Activated T-cell treated with anti-CD3 and anti-CD28 coated beads, Interleukin-2, amount 50 U/mL, for 72 hours (primary cell): ENCODE results near the gene ARL16. TPM values are rescaled to one million over a fixed set of nuclear protein-coding genes. Genes with fewer than 3 reads are reported as not detected.

Experiments
- ATAC-seq, 2 donors: fragments of 150-1000 bp; cut with Tn5 transposase; replicated peaks in 1 of 2; 2 replicates each; pipeline ENCODE4 v1.10.0; 2021; ENCODE audit warnings: moderate library complexity in 2 of 2, mild to moderate bottlenecking in 1 of 2
- DNase-seq, 2 donors: peaks; one replicate each; pipeline ENCODE4 v3.0.0; 2021 to 2022; ENCODE audit warnings: mixed read lengths in 1 of 2
- H3K27ac Mint-ChIP-seq: one replicate; pipeline ENCODE4 v1.8.0; 2022; ENCODE audit warnings: mild to moderate bottlenecking, moderate library complexity, mixed read lengths
- H3K27me3 Mint-ChIP-seq: one replicate; pipeline ENCODE4 v1.8.0; 2022; ENCODE audit warnings: low read depth, mixed read lengths
- H3K36me3 Mint-ChIP-seq, 2 donors: one replicate each; pipeline ENCODE4 v1.8.0; 2022; ENCODE audit warnings: mixed read lengths in 2 of 2, mild to moderate bottlenecking in 1 of 2; ENCODE audit not compliant: insufficient read depth in 2 of 2
- H3K4me1 Mint-ChIP-seq: one replicate; pipeline ENCODE4 v1.8.0; 2022; ENCODE audit warnings: low read depth, mixed read lengths
- H3K4me3 Mint-ChIP-seq, 2 donors: one replicate each; pipeline ENCODE4 v1.8.0; 2022; ENCODE audit warnings: mild to moderate bottlenecking in 2 of 2, mixed read lengths in 2 of 2, moderate library complexity in 2 of 2
- H3K9me3 Mint-ChIP-seq, 2 donors: one replicate each; pipeline ENCODE4 v1.8.0; 2022; ENCODE audit warnings: mixed read lengths in 2 of 2
- total RNA-seq, 2 donors: library from RNA; stranded (reverse); gene quantifications; one replicate each; pipeline ENCODE4 v1.2.3, GENCODE V29; 2022

The ARL16 gene
- total RNA-seq, 2 donors from 2014 or later: 33.0 to 45.3 TPM

- no peak for DNase-seq
- peak overlapping the region; percentile 18 to 96 for H3K4me3 Mint-ChIP-seq
- no peaks in the 10 kb centered on the region for H3K27me3 Mint-ChIP-seq
- peak overlapping the region; percentile 46 for H3K27ac Mint-ChIP-seq
- no peaks in the 10 kb centered on the region for H3K9me3 Mint-ChIP-seq
- no peak for ATAC-seq
- peaks cover 57% of the 10 kb centered on the region for H3K4me1 Mint-ChIP-seq
- peaks cover 4 to 12% of the 10 kb centered on the region in 2 donors for H3K36me3 Mint-ChIP-seq
Observed at GRCh38 chr17:81664051-81664470, 19.5 kb downstream of the ARL16 start.

GRCh38 chr17:81662002-81662401 lies 21.6 kb downstream of the ARL16 start:
- no peaks in the 10 kb centered on the region for H3K9me3 Mint-ChIP-seq
- no peak for DNase-seq
- no peak overlapping the region for H3K27ac Mint-ChIP-seq
- H3K4me1 Mint-ChIP-seq: peaks cover 38% of the 10 kb centered on the region
- no peak overlapping the region for H3K4me3 Mint-ChIP-seq
- no peak for ATAC-seq
- peaks cover 0 to 5% of the 10 kb centered on the region in 2 donors for H3K36me3 Mint-ChIP-seq
- no peaks in the 10 kb centered on the region for H3K27me3 Mint-ChIP-seq

- H3K4me1 Mint-ChIP-seq: peaks cover 29% of the 10 kb centered on the region
- no peaks in the 10 kb centered on the region for H3K27me3 Mint-ChIP-seq
- H3K27ac Mint-ChIP-seq: no peak overlapping the region
- no peak overlapping the region for H3K4me3 Mint-ChIP-seq
- H3K36me3 Mint-ChIP-seq: peaks cover 0 to 2% of the 10 kb centered on the region in 2 donors
- DNase-seq: no peak
- no peak for ATAC-seq
- H3K9me3 Mint-ChIP-seq: no peaks in the 10 kb centered on the region
Observed at GRCh38 chr17:81660441-81660840, 23.2 kb downstream of the ARL16 start.

- Mint-ChIP-seq H3K4me1 (peaks cover 19% of the 10 kb centered on the region), H3K27ac (no peak overlapping the region), H3K27me3 (no peaks in the 10 kb centered on the region), H3K4me3 (no peak overlapping the region), H3K9me3 (no peaks in the 10 kb centered on the region), H3K36me3 (no peaks in the 10 kb centered on the region)
- DNase-seq: no peak
- no peak for ATAC-seq
Observed at GRCh38 chr17:81659038-81659437, 24.6 kb downstream of the ARL16 start.

- peaks cover 18% of the 10 kb centered on the region for H3K4me1 Mint-ChIP-seq
- DNase-seq (no peak), ATAC-seq (no peak)
- no peak overlapping the region for H3K27ac Mint-ChIP-seq
- no peaks in the 10 kb centered on the region for H3K36me3 Mint-ChIP-seq
- H3K27me3 Mint-ChIP-seq: peaks cover 2% of the 10 kb centered on the region
- no peaks in the 10 kb centered on the region for H3K9me3 Mint-ChIP-seq
- H3K4me3 Mint-ChIP-seq: no peak overlapping the region
Observed at GRCh38 chr17:81656835-81657234, 26.8 kb downstream of the ARL16 start.

GRCh38 chr17:81656118-81656743 lies 27.4 kb downstream of the ARL16 start, which contains the start of gene PDE6G:
Gene PDE6G, minus strand, starts transcription at chr17:81656542. Its CDS starts 3,237 bp downstream, at chr17:81653305.
- Mint-ChIP-seq H3K4me1 (peaks cover 21% of the 10 kb centered on the region), H3K27ac (no peak within 1 kb of the TSS), H3K9me3 (no peaks in the 10 kb centered on the region), H3K4me3 (no peak within 1 kb of the TSS), H3K36me3 (no peaks in the 10 kb centered on the region), H3K27me3 (peaks cover 6% of the 10 kb centered on the region)
- DNase-seq (no peak), ATAC-seq (no peak)

- Mint-ChIP-seq H3K9me3 (no peaks in the 10 kb centered on the region), H3K4me1 (peaks cover 21% of the 10 kb centered on the region), H3K4me3 (no peak overlapping the region), H3K27me3 (peaks cover 6% of the 10 kb centered on the region), H3K36me3 (no peaks in the 10 kb centered on the region), H3K27ac (no peak overlapping the region)
- ATAC-seq: no peak
- no peak for DNase-seq
Observed at GRCh38 chr17:81655378-81656117, 28.0 kb downstream of the ARL16 start.

- H3K4me1 Mint-ChIP-seq: peaks cover 21% of the 10 kb centered on the region
Observed at GRCh38 chr17:81652906-81653771, 30.5 kb downstream of the ARL16 start.

GRCh38 chr17:81651692-81652091 lies 31.9 kb downstream of the ARL16 start:
- Mint-ChIP-seq H3K4me3 (peak overlapping the region in 1 of 2 donors; percentile 34), H3K27ac (no peak overlapping the region), H3K4me1 (peaks cover 21% of the 10 kb centered on the region), H3K9me3 (no peaks in the 10 kb centered on the region), H3K36me3 (no peaks in the 10 kb centered on the region), H3K27me3 (peaks cover 12% of the 10 kb centered on the region)
- DNase-seq: no peak
- no peak for ATAC-seq

More at GRCh38 chr17:81652906-81653771, 30.5 kb downstream of the ARL16 start:
- DNase-seq (peak in 1 of 2 donors; percentile 49), ATAC-seq (peak; percentile 70 to 71)
- no peaks in the 10 kb centered on the region for H3K36me3 Mint-ChIP-seq
- no peak overlapping the region for H3K27ac Mint-ChIP-seq
- peak overlapping the region; percentile 74 to 83 for H3K4me3 Mint-ChIP-seq
- H3K27me3 Mint-ChIP-seq: peaks cover 6% of the 10 kb centered on the region
- H3K9me3 Mint-ChIP-seq: no peaks in the 10 kb centered on the region

GRCh38 chr17:81650951-81651350 lies 32.6 kb downstream of the ARL16 start:
- no peak overlapping the region for H3K27ac Mint-ChIP-seq
- ATAC-seq: no peak

GRCh38 chr17:81648707-81649085 lies 34.9 kb downstream of the ARL16 start:
- Mint-ChIP-seq H3K27ac (no peak overlapping the region), H3K9me3 (no peaks in the 10 kb centered on the region)

More at GRCh38 chr17:81650951-81651350, 32.6 kb downstream of the ARL16 start:
- Mint-ChIP-seq H3K4me3 (no peak overlapping the region), H3K9me3 (no peaks in the 10 kb centered on the region), H3K4me1 (peaks cover 21% of the 10 kb centered on the region), H3K36me3 (no peaks in the 10 kb centered on the region), H3K27me3 (peaks cover 12% of the 10 kb centered on the region)
- DNase-seq: no peak

GRCh38 chr17:81648013-81648706 lies 35.4 kb downstream of the ARL16 start:
- Mint-ChIP-seq H3K27me3 (peaks cover 12% of the 10 kb centered on the region), H3K4me3 (no peak overlapping the region), H3K9me3 (no peaks in the 10 kb centered on the region), H3K4me1 (peaks cover 9% of the 10 kb centered on the region), H3K27ac (no peak overlapping the region), H3K36me3 (no peaks in the 10 kb centered on the region)
- no peak for ATAC-seq
- DNase-seq: no peak

More at GRCh38 chr17:81648707-81649085, 34.9 kb downstream of the ARL16 start:
- Mint-ChIP-seq H3K36me3 (no peaks in the 10 kb centered on the region), H3K4me3 (no peak overlapping the region), H3K27me3 (peaks cover 12% of the 10 kb centered on the region), H3K4me1 (peaks cover 14% of the 10 kb centered on the region)
- no peak for ATAC-seq
- no peak for DNase-seq
